ENCODE data around the gene SEC22A.
A peak's percentile ranks its signal among the peaks of the same experiment; 100 is the strongest.

The SEC22A gene

GRCh38 chr3:123168605-123169004, 33.1 kb upstream of the SEC22A start:
- Histone ChIP-seq H3K27me3 (ENCODE audit: insufficient read depth, low read length, poor library complexity) (no peaks in the 10 kb centered on the region), H3K4ac (ENCODE audit: low read depth, low read length) (no peak overlapping the region), H3K4me3 (ENCODE audit: low read length) (no peak overlapping the region), H3K36me3 (ENCODE audit: control insufficient read depth, insufficient read depth, low read length) (peaks cover 4% of the 10 kb centered on the region), H3K4me2 (ENCODE audit: low read length) (no peak overlapping the region), H3K79me1 (ENCODE audit: low read length) (no peaks in the 10 kb centered on the region), H2AK5ac (ENCODE audit: low read length) (no peak overlapping the region), H4K8ac (ENCODE audit: low read depth, low read length) (no peak overlapping the region), H3K79me2 (ENCODE audit: control insufficient read depth, insufficient read depth, low read length) (no peaks in the 10 kb centered on the region), H3K27ac (ENCODE audit: low read depth, low read length) (no peak overlapping the region), H3K18ac (ENCODE audit: low read length) (no peak overlapping the region), H4K5ac (ENCODE audit: low read length) (no peak overlapping the region), H3K4me1 (ENCODE audit: control insufficient read depth, low read depth, low read length) (no peaks in the 10 kb centered on the region), H2BK5ac (ENCODE audit: low read length) (no peak overlapping the region), H3K23ac (ENCODE audit: low read length) (no peak overlapping the region), H2BK120ac (ENCODE audit: low read depth, low read length) (no peak overlapping the region), H3K56ac (ENCODE audit: low read length) (no peak overlapping the region), H2BK15ac (replicated peaks; ENCODE audit: low read depth) (no peak overlapping the region), H3K9ac (ENCODE audit: low read length) (no peak overlapping the region)
- no CpG with 5 or more reads among the region's 2 CpGs for WGBS (ENCODE audit: extremely low coverage, insufficient coverage, low lambda C conversion rate)
- no peak for DNase-seq

GRCh38 chr3:123169492-123169929, 32.2 kb upstream of the SEC22A start:
- H4K8ac ChIP-seq (ENCODE audit: low read depth, low read length): no peak overlapping the region
- H4K5ac ChIP-seq (ENCODE audit: low read length): no peak overlapping the region
- H3K4me1 ChIP-seq (ENCODE audit: control insufficient read depth, low read depth, low read length): no peaks in the 10 kb centered on the region
- H3K27ac ChIP-seq (ENCODE audit: low read depth, low read length): no peak overlapping the region
- H3K56ac ChIP-seq (ENCODE audit: low read length): peak overlapping the region; percentile 22
- H2BK120ac ChIP-seq (ENCODE audit: low read depth, low read length): no peak overlapping the region
- no peaks in the 10 kb centered on the region for H3K79me2 ChIP-seq (ENCODE audit: control insufficient read depth, insufficient read depth, low read length)
- no peak overlapping the region for H2AK5ac ChIP-seq (ENCODE audit: low read length)
- peak; percentile 65 for DNase-seq
- no peak overlapping the region for H3K4ac ChIP-seq (ENCODE audit: low read depth, low read length)
- H3K9ac ChIP-seq (ENCODE audit: low read length): no peak overlapping the region
- no peaks in the 10 kb centered on the region for H3K79me1 ChIP-seq (ENCODE audit: low read length)
- WGBS (ENCODE audit: extremely low coverage, insufficient coverage, low lambda C conversion rate): no CpG with 5 or more reads among the region's 5 CpGs
- no peak overlapping the region for H2BK15ac ChIP-seq (replicated peaks; ENCODE audit: low read depth)
- no peak overlapping the region for H3K18ac ChIP-seq (ENCODE audit: low read length)
- H2BK5ac ChIP-seq (ENCODE audit: low read length): no peak overlapping the region
- H3K4me3 ChIP-seq (ENCODE audit: low read length): no peak overlapping the region
- H3K4me2 ChIP-seq (ENCODE audit: low read length): no peak overlapping the region
- no peak overlapping the region for H3K23ac ChIP-seq (ENCODE audit: low read length)
- H3K27me3 ChIP-seq (ENCODE audit: insufficient read depth, low read length, poor library complexity): no peaks in the 10 kb centered on the region
- peaks cover 2% of the 10 kb centered on the region for H3K36me3 ChIP-seq (ENCODE audit: control insufficient read depth, insufficient read depth, low read length)

- Histone ChIP-seq H3K18ac (ENCODE audit: low read length) (no peak overlapping the region), H4K5ac (ENCODE audit: low read length) (no peak overlapping the region), H3K9ac (ENCODE audit: low read length) (no peak overlapping the region), H2BK120ac (ENCODE audit: low read depth, low read length) (no peak overlapping the region), H3K36me3 (ENCODE audit: control insufficient read depth, insufficient read depth, low read length) (peaks cover 2% of the 10 kb centered on the region), H3K27ac (ENCODE audit: low read depth, low read length) (no peak overlapping the region), H3K4me2 (ENCODE audit: low read length) (no peak overlapping the region), H3K4ac (ENCODE audit: low read depth, low read length) (no peak overlapping the region), H3K23ac (ENCODE audit: low read length) (no peak overlapping the region), H3K56ac (ENCODE audit: low read length) (peak overlapping the region; percentile 22), H3K79me1 (ENCODE audit: low read length) (no peaks in the 10 kb centered on the region), H3K27me3 (ENCODE audit: insufficient read depth, low read length, poor library complexity) (no peaks in the 10 kb centered on the region), H3K4me3 (ENCODE audit: low read length) (no peak overlapping the region), H4K8ac (ENCODE audit: low read depth, low read length) (no peak overlapping the region), H3K79me2 (ENCODE audit: control insufficient read depth, insufficient read depth, low read length) (no peaks in the 10 kb centered on the region), H2BK5ac (ENCODE audit: low read length) (no peak overlapping the region), H3K4me1 (ENCODE audit: control insufficient read depth, low read depth, low read length) (no peaks in the 10 kb centered on the region), H2AK5ac (ENCODE audit: low read length) (no peak overlapping the region), H2BK15ac (replicated peaks; ENCODE audit: low read depth) (no peak overlapping the region)
- WGBS (ENCODE audit: extremely low coverage, insufficient coverage, low lambda C conversion rate): no CpG with 5 or more reads among the region's 2 CpGs
- DNase-seq: no peak
Measured at GRCh38 chr3:123169930-123170329, 31.8 kb upstream of the SEC22A start.

GRCh38 chr3:123180791-123181190, 21.0 kb upstream of the SEC22A start:
- H2AK5ac ChIP-seq (ENCODE audit: low read length): no peak overlapping the region
- H3K79me2 ChIP-seq (ENCODE audit: control insufficient read depth, insufficient read depth, low read length): no peaks in the 10 kb centered on the region
- H3K18ac ChIP-seq (ENCODE audit: low read length): no peak overlapping the region
- no peak for DNase-seq
- WGBS (ENCODE audit: extremely low coverage, insufficient coverage, low lambda C conversion rate): no CpG with 5 or more reads among the region's 5 CpGs
- no peak overlapping the region for H2BK15ac ChIP-seq (replicated peaks; ENCODE audit: low read depth)
- no peak overlapping the region for H2BK120ac ChIP-seq (ENCODE audit: low read depth, low read length)
- no peaks in the 10 kb centered on the region for H3K79me1 ChIP-seq (ENCODE audit: low read length)
- H3K27me3 ChIP-seq (ENCODE audit: insufficient read depth, low read length, poor library complexity): no peaks in the 10 kb centered on the region
- H3K4me3 ChIP-seq (ENCODE audit: low read length): no peak overlapping the region
- no peak overlapping the region for H3K4me2 ChIP-seq (ENCODE audit: low read length)
- H3K23ac ChIP-seq (ENCODE audit: low read length): no peak overlapping the region
- H3K36me3 ChIP-seq (ENCODE audit: control insufficient read depth, insufficient read depth, low read length): no peaks in the 10 kb centered on the region
- H4K8ac ChIP-seq (ENCODE audit: low read depth, low read length): no peak overlapping the region
- H3K4me1 ChIP-seq (ENCODE audit: control insufficient read depth, low read depth, low read length): no peaks in the 10 kb centered on the region
- H3K4ac ChIP-seq (ENCODE audit: low read depth, low read length): no peak overlapping the region
- no peak overlapping the region for H3K9ac ChIP-seq (ENCODE audit: low read length)
- no peak overlapping the region for H4K5ac ChIP-seq (ENCODE audit: low read length)
- no peak overlapping the region for H3K27ac ChIP-seq (ENCODE audit: low read depth, low read length)
- H2BK5ac ChIP-seq (ENCODE audit: low read length): no peak overlapping the region
- no peak overlapping the region for H3K56ac ChIP-seq (ENCODE audit: low read length)

- Histone ChIP-seq H3K4me1 (ENCODE audit: control insufficient read depth, low read depth, low read length) (no peaks in the 10 kb centered on the region), H2BK5ac (ENCODE audit: low read length) (no peak overlapping the region), H3K27me3 (ENCODE audit: insufficient read depth, low read length, poor library complexity) (no peaks in the 10 kb centered on the region), H3K36me3 (ENCODE audit: control insufficient read depth, insufficient read depth, low read length) (no peaks in the 10 kb centered on the region), H2BK120ac (ENCODE audit: low read depth, low read length) (no peak overlapping the region), H3K4ac (ENCODE audit: low read depth, low read length) (no peak overlapping the region), H3K4me2 (ENCODE audit: low read length) (no peak overlapping the region), H2AK5ac (ENCODE audit: low read length) (no peak overlapping the region), H3K79me1 (ENCODE audit: low read length) (no peaks in the 10 kb centered on the region), H4K5ac (ENCODE audit: low read length) (no peak overlapping the region), H3K79me2 (ENCODE audit: control insufficient read depth, insufficient read depth, low read length) (no peaks in the 10 kb centered on the region), H4K8ac (ENCODE audit: low read depth, low read length) (no peak overlapping the region), H2BK15ac (replicated peaks; ENCODE audit: low read depth) (no peak overlapping the region), H3K4me3 (ENCODE audit: low read length) (no peak overlapping the region), H3K18ac (ENCODE audit: low read length) (no peak overlapping the region), H3K9ac (ENCODE audit: low read length) (no peak overlapping the region), H3K23ac (ENCODE audit: low read length) (no peak overlapping the region), H3K27ac (ENCODE audit: low read depth, low read length) (no peak overlapping the region), H3K56ac (ENCODE audit: low read length) (no peak overlapping the region)
- no CpG with 5 or more reads among the region's 2 CpGs for WGBS (ENCODE audit: extremely low coverage, insufficient coverage, low lambda C conversion rate)
- DNase-seq: no peak
Measured at GRCh38 chr3:123186695-123187094, 15.0 kb upstream of the SEC22A start.

GRCh38 chr3:123188058-123188457, 13.7 kb upstream of the SEC22A start:
- no peak for DNase-seq
- Histone ChIP-seq H4K5ac (ENCODE audit: low read length) (no peak overlapping the region), H3K23ac (ENCODE audit: low read length) (no peak overlapping the region), H2BK15ac (replicated peaks; ENCODE audit: low read depth) (no peak overlapping the region), H3K18ac (ENCODE audit: low read length) (no peak overlapping the region), H2AK5ac (ENCODE audit: low read length) (no peak overlapping the region), H3K9ac (ENCODE audit: low read length) (no peak overlapping the region), H3K56ac (ENCODE audit: low read length) (no peak overlapping the region), H3K4me3 (ENCODE audit: low read length) (no peak overlapping the region), H2BK120ac (ENCODE audit: low read depth, low read length) (no peak overlapping the region), H3K79me2 (ENCODE audit: control insufficient read depth, insufficient read depth, low read length) (no peaks in the 10 kb centered on the region), H2BK5ac (ENCODE audit: low read length) (no peak overlapping the region), H4K8ac (ENCODE audit: low read depth, low read length) (no peak overlapping the region), H3K79me1 (ENCODE audit: low read length) (no peaks in the 10 kb centered on the region), H3K4ac (ENCODE audit: low read depth, low read length) (no peak overlapping the region), H3K4me2 (ENCODE audit: low read length) (no peak overlapping the region), H3K27me3 (ENCODE audit: insufficient read depth, low read length, poor library complexity) (no peaks in the 10 kb centered on the region), H3K4me1 (ENCODE audit: control insufficient read depth, low read depth, low read length) (no peaks in the 10 kb centered on the region), H3K27ac (ENCODE audit: low read depth, low read length) (no peak overlapping the region), H3K36me3 (ENCODE audit: control insufficient read depth, insufficient read depth, low read length) (no peaks in the 10 kb centered on the region)
- WGBS (ENCODE audit: extremely low coverage, insufficient coverage, low lambda C conversion rate): no CpG with 5 or more reads among the region's 6 CpGs

All from mesendoderm (in vitro differentiated cells).